Neural progenitor cell (in vitro differentiated cells): ENCODE measurements around the gene RNPEP. TPM values are rescaled to one million over a fixed set of nuclear protein-coding genes. Genes with fewer than 3 reads are reported as not detected.

Source experiments
- DNase-seq: peaks from one replicate; pipeline ENCODE4 v3.0.0-alpha.2; 2016; ENCODE audit warnings: low spot score
- H2AFZ ChIP-seq: fragments of 200-600 bp; sonication (generic); replicated peaks from 2 replicates; pipeline ENCODE4 v1.6.1; 2016; ENCODE audit warnings: antibody characterized with exemption
- H3F3A ChIP-seq: fragments of 200-600 bp; sonication (generic); 2 replicates; pipeline ENCODE4 v1.6.1; 2016; ENCODE audit warnings: antibody characterized with exemption, low read depth
- H3K27ac ChIP-seq: fragments of 200-600 bp; sonication (generic); 2 replicates; pipeline ENCODE4 v1.5.1; 2016; ENCODE audit warnings: mild to moderate bottlenecking
- H3K27me3 ChIP-seq: fragments of 200-600 bp; sonication (generic); 2 replicates; pipeline ENCODE4 v1.6.1; 2016; ENCODE audit warnings: mild to moderate bottlenecking, moderate library complexity
- H3K36me3 ChIP-seq: fragments of 200-600 bp; sonication (generic); 2 replicates; pipeline ENCODE4 v1.5.1; 2016
- H3K4me1 ChIP-seq: fragments of 200-600 bp; sonication (generic); 2 replicates; pipeline ENCODE4 v1.6.1; 2016; ENCODE audit warnings: mixed run types
- H3K4me2 ChIP-seq: fragments of 200-600 bp; sonication (generic); 2 replicates; pipeline ENCODE4 v1.6.1; 2016
- H3K4me3 ChIP-seq: fragments of 200-600 bp; sonication (generic); 2 replicates; pipeline ENCODE4 v1.5.1; 2016
- H3K79me2 ChIP-seq: fragments of 200-600 bp; sonication (generic); 2 replicates; pipeline ENCODE4 v1.6.1; 2016; ENCODE audit warnings: low read depth
- H3K9ac ChIP-seq: fragments of 200-600 bp; sonication (generic); 2 replicates; pipeline ENCODE4 v1.6.1; 2016
- H3K9me3 ChIP-seq: fragments of 200-600 bp; sonication (generic); 2 replicates; pipeline ENCODE4 v1.5.1; 2016; ENCODE audit warnings: low read depth
- H4K20me1 ChIP-seq: fragments of 200-600 bp; sonication (generic); 2 replicates; pipeline ENCODE4 v1.6.1; 2016; ENCODE audit warnings: low read depth
- H3K27ac Mint-ChIP-seq: 3 replicates; pipeline ENCODE4 v1.8.0; 2021; ENCODE audit warnings: mixed read lengths
- H3K27me3 Mint-ChIP-seq: 2 replicates; pipeline ENCODE4 v1.8.0; 2022; ENCODE audit warnings: low read depth, mild to moderate bottlenecking, inconsistent platforms, moderate library complexity, mixed read lengths; ENCODE audit not compliant: insufficient read depth
- H3K36me3 Mint-ChIP-seq: 3 replicates; pipeline ENCODE4 v1.8.0; 2021; ENCODE audit warnings: mixed read lengths
- H3K4me1 Mint-ChIP-seq: 3 replicates; pipeline ENCODE4 v1.8.0; 2021; ENCODE audit warnings: mixed read lengths
- H3K4me3 Mint-ChIP-seq: 3 replicates; pipeline ENCODE4 v1.8.0; 2021; ENCODE audit warnings: mild to moderate bottlenecking, moderate library complexity, mixed read lengths
- H3K9me3 Mint-ChIP-seq: 3 replicates; pipeline ENCODE4 v1.8.0; 2020; ENCODE audit warnings: mixed read lengths
- CTCF ChIP-seq: fragments of 200-600 bp; sonication (generic); IDR thresholded peaks from 2 replicates; pipeline ENCODE4 v1.5.1; 2017; ENCODE audit warnings: antibody characterized with exemption, mild to moderate bottlenecking
- EZH2 ChIP-seq: fragments of 200-600 bp; sonication (generic); IDR thresholded peaks from 2 replicates; pipeline ENCODE4 v1.6.1; 2017; ENCODE audit warnings: antibody characterized with exemption, mild to moderate bottlenecking, moderate library complexity
- EZH2phosphoT487 ChIP-seq: fragments of 200-600 bp; sonication (generic); IDR thresholded peaks from 2 replicates; pipeline ENCODE4 v1.6.1; 2017; ENCODE audit warnings: antibody characterized with exemption
- total RNA-seq: library from RNA; depleted of rRNA; stranded (reverse); fragments of >200 nt; gene quantifications from 2 replicates; pipeline ENCODE4 v1.2.3, GENCODE V29; 2015; ENCODE audit warnings: low replicate concordance

The RNPEP gene
- total RNA-seq, 1 donor from 2014 or later, result 48.7 TPM

- no peak for TF ChIP-seq EZH2phosphoT487
- TF ChIP-seq CTCF, result no peak
- TF ChIP-seq EZH2, result no peak
- Histone ChIP-seq H3K79me2 (no peaks in the 10 kb centered on the region), H3K4me3 (no peak overlapping the region), H3K4me1 (no peaks in the 10 kb centered on the region), H3K9me3 (no peaks in the 10 kb centered on the region), H2AFZ (no peak overlapping the region), H3K9ac (no peak overlapping the region), H3K36me3 (no peaks in the 10 kb centered on the region), H3K27me3 (no peaks in the 10 kb centered on the region), H4K20me1 (no peaks in the 10 kb centered on the region), H3K4me2 (no peak overlapping the region), H3K27ac (no peak overlapping the region), H3F3A (peaks cover 3% of the 10 kb centered on the region)
- Mint-ChIP-seq H3K27me3 (peaks cover 2% of the 10 kb centered on the region), H3K27ac (no peak overlapping the region), H3K36me3 (no peaks in the 10 kb centered on the region), H3K4me1 (no peaks in the 10 kb centered on the region), H3K4me3 (no peak overlapping the region), H3K9me3 (no peaks in the 10 kb centered on the region)
- DNase-seq, result no peak
These were observed 49.3 kb downstream of the RNPEP start for GRCh38 chr1:202031796-202032195.

- Histone ChIP-seq H3K4me1 (no peaks in the 10 kb centered on the region), H3K79me2 (no peaks in the 10 kb centered on the region), H3K9ac (no peak overlapping the region), H3F3A (peaks cover 3% of the 10 kb centered on the region), H3K27ac (no peak overlapping the region), H3K9me3 (no peaks in the 10 kb centered on the region), H3K36me3 (no peaks in the 10 kb centered on the region), H4K20me1 (no peaks in the 10 kb centered on the region), H3K27me3 (no peaks in the 10 kb centered on the region), H3K4me3 (no peak overlapping the region), H2AFZ (no peak overlapping the region), H3K4me2 (no peak overlapping the region)
- Mint-ChIP-seq H3K4me1 (no peaks in the 10 kb centered on the region), H3K36me3 (no peaks in the 10 kb centered on the region), H3K27me3 (peaks cover 4% of the 10 kb centered on the region), H3K27ac (no peak overlapping the region), H3K4me3 (no peak overlapping the region), H3K9me3 (no peaks in the 10 kb centered on the region)
- DNase-seq, result no peak
- no peak for TF ChIP-seq EZH2
- TF ChIP-seq CTCF, result no peak
- TF ChIP-seq EZH2phosphoT487, result no peak
These were observed 51.8 kb downstream of the RNPEP start for GRCh38 chr1:202034149-202034682.

- Histone ChIP-seq H3K27ac (no peak overlapping the region), H3K36me3 (no peaks in the 10 kb centered on the region), H2AFZ (no peak overlapping the region), H3K9me3 (no peaks in the 10 kb centered on the region), H3K4me1 (no peaks in the 10 kb centered on the region), H3K27me3 (no peaks in the 10 kb centered on the region), H3K9ac (no peak overlapping the region), H3F3A (peaks cover 3% of the 10 kb centered on the region), H3K4me2 (no peak overlapping the region), H3K4me3 (no peak overlapping the region), H4K20me1 (no peaks in the 10 kb centered on the region), H3K79me2 (no peaks in the 10 kb centered on the region)
- no peaks in the 10 kb centered on the region for H3K4me1 Mint-ChIP-seq
- no peaks in the 10 kb centered on the region for H3K9me3 Mint-ChIP-seq
- H3K36me3 Mint-ChIP-seq, result no peaks in the 10 kb centered on the region
- TF ChIP-seq CTCF (no peak), EZH2 (no peak), EZH2phosphoT487 (no peak)
- H3K4me3 Mint-ChIP-seq, result no peak overlapping the region
- peaks cover 4% of the 10 kb centered on the region for H3K27me3 Mint-ChIP-seq
- DNase-seq, result no peak
- H3K27ac Mint-ChIP-seq, result no peak overlapping the region
These were observed 52.4 kb downstream of the RNPEP start for GRCh38 chr1:202034683-202035462.
